ENCODE measurements around the gene LRRC7.
"Not testable (repeated sequence)": the region's sequence is repeated elsewhere in the genome, so short reads cannot be mapped to it uniquely, and the experiment has no call there.

Gene LRRC7

DNA sequence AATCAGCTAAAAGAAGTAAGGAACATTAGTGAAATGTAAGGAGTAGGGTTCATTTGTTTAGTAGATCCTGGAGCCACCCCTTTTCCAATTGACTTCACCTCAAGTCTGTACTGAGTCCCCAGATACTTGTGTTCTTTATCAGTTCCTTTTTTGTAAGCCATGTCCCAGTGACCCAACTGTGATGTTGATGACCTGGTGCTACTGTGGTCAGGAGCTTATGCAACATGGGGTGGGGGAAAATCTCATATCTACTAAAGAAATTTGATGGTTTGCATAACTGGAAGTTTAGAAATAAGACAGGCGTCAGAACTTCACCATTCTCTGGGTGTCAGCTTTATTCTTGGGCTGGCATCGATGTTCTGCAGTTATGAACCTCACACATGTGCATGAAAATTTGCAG is 120.5 kb downstream of the LRRC7 start:
- no peak for DNase-seq (ENCODE audit: low read depth, low spot score)
- H3K27ac ChIP-seq, result no peak overlapping the region

DNA sequence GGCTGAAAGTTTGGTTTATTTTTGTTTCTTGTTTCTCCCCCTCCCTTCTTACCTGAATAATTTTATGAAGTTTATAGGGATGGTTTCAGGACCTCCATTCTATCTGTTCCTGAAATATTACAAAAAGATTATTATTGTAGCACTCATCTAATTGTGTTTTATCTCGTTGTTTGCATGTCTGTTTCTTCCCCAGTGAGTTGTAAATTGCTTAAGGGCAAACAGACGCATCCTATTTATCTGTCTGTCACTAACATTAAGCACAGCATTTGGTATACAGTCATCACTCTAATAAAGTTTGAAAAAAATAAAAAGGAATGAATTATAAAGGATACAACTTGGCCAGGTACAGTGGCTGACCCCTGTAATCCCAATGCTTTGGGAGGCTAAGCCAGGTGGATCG is 123.5 kb downstream of the LRRC7 start:
- no peak for DNase-seq (ENCODE audit: low read depth, low spot score)
- H3K27ac ChIP-seq, result no peak overlapping the region

DNA sequence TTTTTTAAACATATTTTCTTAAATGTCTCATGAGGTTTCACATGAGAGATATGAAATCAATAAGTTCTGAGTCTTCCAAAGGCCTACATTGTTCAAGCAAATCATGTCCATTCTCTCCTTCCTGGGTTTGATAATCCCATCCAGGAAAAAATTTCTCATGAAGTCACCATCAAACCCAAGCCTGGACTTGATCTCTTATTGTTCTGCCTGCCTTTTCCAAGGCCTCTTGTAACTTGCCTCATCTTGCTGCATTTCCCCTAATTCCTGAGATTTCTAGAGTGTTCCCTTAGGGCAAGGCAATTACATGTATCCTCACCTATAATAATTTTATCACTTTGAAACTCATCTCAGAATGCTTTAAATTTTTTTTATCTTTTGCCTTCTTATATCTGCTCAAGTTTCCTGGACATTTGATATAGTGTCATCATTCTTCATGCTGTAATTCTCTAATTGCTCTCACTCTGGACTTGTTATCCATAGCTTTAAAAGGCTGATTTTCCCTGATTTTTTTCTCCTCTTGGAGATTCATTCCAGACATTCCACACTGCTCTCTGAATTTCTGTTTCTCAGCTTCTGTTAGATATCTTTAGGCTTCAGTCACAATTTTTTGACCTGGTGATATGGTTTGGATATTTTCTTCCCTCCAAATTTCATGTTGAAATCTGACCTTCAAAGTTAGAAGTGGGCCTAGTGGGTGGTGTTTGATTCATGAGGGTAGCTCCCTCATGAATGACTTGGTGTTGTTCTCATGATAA is 126.4 kb downstream of the LRRC7 start:
- H3K27ac ChIP-seq, result peak overlapping the region; percentile 30
- no peak for DNase-seq (ENCODE audit: low read depth, low spot score)

DNA sequence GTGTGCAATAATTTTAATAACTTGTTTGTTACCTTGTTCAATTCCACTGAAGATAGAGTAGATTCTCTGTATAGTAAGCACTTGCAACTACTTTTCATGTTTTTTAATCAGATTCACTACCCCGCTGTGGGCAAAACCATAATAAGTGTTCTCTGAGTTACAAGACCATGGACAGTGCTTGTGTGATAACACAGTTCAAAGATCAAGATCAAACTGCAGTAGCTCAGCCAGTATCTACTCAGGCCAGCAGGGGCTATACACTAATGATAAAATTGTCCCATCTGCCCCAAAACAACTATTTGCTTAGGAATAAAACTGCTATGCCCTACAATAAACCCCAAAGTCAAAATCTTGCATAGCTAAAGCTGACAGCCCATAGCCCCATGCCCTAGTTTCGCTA is 129.6 kb downstream of the LRRC7 start:
- DNase-seq (ENCODE audit: low read depth, low spot score), result no peak
- H3K27ac ChIP-seq, result no peak overlapping the region

DNA sequence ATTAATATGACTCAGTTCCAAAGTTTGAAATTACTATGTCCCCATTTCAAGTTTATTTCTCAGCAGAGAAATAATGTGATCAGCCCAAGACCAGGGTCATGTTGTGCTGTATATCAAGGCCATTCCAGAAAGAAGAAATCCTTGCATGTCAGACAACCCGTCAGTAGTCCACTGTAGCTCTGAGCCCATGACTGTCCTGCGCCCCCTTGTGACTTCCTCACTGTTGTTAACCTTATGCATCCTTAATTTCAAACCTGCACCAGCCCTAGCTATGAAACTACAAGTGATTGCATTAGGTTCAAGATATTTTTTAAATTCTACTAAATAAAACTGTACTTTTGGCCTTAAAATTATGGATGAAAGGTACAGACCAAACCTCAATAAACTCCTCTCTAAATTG is 133.0 kb downstream of the LRRC7 start:
- DNase-seq (ENCODE audit: low read depth, low spot score), result no peak
- H3K27ac ChIP-seq, result no peak overlapping the region

DNA sequence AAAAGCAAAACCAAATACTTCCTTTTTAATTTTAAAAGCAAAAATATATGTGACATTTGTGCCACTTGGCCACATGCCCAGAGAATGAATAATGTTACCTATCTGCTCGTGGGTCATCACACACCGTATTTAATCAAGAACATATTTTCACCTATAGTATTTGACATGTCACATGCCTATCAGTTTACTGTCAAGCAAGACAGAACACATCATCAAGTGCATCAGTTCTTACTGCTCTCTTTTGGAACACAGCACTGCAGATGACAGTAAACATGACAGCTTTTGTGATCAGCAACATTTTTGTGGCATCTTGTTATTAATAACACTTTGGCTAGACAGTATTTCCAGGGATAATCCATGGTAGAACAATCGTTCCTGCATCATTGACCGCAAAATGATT is 134.4 kb downstream of the LRRC7 start:
- no peak overlapping the region for H3K27ac ChIP-seq
- no peak for DNase-seq (ENCODE audit: low read depth, low spot score)

DNA sequence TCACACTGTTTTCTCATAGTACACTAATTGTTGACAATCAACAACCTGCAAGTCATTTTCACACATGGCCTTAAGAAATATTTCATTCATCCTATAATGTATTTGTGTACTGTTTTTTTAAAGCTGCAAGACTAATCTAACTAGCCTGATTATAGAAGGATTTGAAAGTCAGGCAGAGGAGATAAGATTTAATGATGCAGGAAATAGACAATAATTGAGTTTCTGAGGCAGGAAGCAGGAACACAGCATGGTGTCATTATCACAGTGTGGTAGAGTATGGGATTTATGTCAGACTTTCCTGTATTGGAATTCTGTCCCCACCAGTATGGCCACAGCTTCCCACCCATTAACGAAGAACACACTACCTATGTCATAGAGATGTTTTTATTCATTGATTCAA is 138.8 kb downstream of the LRRC7 start:
- H3K27ac ChIP-seq, result no peak overlapping the region

DNA sequence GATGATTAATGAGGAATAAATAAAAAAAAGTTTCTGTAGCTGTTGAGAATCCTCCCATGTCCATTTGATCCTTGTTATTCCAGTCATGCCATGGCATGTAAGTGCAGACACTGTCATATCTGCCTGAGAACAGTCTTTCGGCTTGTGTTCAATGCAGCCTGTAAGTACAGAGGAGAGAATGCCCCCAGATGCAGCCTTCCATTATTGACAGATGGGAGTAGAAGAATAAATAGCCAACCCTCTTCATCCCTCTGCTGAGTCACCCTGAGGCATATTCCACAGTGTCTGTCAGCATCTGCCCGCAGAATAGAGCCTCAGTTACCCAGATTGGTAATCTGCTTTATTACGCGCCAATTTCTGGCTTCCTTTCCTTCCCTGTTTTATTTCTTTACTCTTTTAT is 139.4 kb downstream of the LRRC7 start:
- no peak for DNase-seq (ENCODE audit: low read depth, low spot score)

More for the DNA sequence above, 138.8 kb downstream of the LRRC7 start:
- DNase-seq (ENCODE audit: low read depth, low spot score), result no peak

DNA sequence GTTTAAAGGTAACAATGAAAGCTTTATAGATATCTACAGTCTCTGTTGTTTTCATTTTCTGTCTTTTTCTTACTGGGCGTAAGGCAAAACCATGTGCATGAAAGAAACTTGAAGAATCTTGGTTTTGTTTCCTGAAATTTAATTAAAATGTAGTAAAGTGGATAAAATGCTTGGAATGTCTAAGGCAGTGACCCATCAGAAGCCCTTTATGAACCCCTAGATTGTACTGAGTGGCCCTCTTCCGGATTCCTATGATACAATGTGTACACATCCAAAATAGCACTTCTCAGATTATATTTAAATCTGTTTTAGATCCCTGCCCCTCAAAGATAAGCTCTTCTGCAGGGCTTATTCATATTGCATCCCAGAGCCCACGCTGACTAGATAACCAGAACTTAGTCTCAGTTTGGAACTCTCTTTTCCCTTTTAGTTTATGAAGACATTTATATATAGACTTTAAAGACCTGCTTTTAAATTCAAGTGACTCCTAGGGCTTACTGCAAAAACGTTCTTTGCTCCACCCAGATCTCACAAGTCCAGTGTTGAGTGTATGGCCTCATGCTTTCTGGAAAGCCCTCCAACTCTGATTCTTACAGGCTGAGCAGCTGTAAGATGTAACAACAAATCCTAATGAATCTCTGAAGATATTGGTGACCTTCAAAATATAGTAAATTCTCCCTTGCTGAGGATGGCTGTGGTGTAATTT is 142.9 kb downstream of the LRRC7 start:
- DNase-seq (ENCODE audit: low read depth, low spot score), result no peak
- H3K27ac ChIP-seq, result no peak overlapping the region

More for the DNA sequence above, 139.4 kb downstream of the LRRC7 start:
- no peak overlapping the region for H3K27ac ChIP-seq

DNA sequence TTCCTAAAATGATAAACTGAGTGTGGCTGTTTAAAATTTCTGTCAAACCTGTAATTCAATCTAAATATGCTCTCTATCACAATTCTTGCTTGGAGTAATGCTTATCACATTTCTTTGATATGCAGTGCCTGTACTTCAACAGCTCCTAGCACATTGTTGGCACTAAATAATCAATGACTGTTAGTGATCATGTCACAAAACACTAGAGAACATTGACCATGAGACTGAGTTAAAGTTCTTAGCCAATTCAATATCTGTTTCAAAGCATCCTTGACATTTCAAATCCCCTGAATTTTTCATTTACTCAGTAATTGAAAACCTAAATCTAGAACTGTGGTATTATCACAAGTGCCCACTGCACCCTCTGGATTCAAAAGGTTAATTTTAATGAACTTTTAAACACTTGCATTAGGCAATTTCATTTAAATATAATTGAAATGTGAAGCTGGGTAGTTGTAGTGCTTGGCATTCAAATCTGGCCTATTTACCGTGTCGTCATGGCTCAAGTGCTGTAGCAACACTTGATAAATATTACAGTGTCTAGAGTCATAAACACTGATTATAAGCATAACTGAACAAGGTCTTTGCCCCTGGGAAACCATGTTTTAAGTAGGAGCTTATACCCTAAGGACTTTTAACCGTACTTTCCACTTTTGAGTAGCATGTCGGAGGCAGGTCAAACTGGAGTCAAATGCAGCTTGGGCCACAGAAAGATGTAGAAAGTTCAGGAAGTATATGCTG is 143.6 kb downstream of the LRRC7 start:
- DNase-seq (ENCODE audit: low read depth, low spot score), result no peak
- H3K27ac ChIP-seq, result no peak overlapping the region

DNA sequence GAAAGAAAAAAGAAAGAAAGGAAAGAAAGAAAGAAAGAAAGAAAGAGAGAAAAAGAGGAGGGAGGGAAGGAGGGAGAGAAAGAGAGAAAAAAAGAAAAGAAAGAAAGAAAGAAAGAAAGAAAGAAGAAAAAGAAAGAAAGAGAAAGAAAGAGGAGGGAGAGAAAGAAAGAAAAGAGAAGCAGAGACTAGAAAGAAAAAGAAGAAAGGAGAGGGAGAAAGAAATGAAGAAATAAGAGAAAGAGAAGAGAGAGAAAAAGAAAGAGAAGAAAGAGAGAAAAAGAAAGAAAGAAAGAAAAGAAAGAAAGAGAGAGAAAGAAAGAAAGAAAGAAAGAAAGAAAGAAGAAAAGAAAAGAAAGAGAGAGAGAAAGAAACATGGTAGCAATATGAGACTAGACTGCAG is 150.1 kb downstream of the LRRC7 start:
- DNase-seq (ENCODE audit: low read depth, low spot score); H3K27ac ChIP-seq: not testable (repeated sequence)

DNA sequence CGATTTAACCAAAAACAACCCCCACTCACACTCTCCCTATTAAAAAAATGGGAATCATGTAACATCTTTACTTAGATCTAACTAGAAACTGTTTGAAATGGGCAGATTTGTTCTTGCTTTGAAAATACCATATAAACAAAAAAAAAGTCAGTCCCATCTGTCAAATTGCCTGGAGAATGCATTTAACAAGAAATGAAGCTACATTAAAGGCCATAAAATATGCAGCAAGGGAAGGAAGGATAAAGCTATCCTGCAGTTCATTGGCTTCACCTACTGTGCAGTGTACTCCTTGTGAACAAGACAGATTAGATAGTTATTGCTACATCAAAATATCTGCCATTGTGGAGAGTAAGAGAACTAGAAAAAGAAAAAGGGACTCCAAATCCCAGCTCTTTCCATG is 160.5 kb downstream of the LRRC7 start:
- no peak overlapping the region for H3K27ac ChIP-seq
- DNase-seq (ENCODE audit: low read depth, low spot score), result no peak

DNA sequence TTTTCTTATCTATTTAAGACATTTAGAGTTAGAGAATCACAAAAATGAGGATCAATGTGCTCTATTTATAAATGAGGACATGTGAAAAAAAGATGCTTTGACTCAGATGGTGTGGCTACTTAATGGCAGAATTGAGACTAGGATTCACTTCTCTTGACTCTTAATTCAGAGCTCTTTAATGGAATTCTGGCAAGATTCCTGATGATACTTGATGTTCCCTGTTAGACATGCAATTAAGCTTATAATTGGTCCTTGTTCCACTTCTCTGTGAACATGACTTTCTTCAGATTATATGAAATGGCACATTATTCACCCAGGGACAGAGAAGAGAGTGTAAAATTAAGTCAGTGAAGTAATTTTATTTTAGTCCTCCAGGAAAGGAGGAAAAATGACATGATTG is 165.3 kb downstream of the LRRC7 start:
- H3K27ac ChIP-seq, result no peak overlapping the region
- DNase-seq (ENCODE audit: low read depth, low spot score), result no peak

DNA sequence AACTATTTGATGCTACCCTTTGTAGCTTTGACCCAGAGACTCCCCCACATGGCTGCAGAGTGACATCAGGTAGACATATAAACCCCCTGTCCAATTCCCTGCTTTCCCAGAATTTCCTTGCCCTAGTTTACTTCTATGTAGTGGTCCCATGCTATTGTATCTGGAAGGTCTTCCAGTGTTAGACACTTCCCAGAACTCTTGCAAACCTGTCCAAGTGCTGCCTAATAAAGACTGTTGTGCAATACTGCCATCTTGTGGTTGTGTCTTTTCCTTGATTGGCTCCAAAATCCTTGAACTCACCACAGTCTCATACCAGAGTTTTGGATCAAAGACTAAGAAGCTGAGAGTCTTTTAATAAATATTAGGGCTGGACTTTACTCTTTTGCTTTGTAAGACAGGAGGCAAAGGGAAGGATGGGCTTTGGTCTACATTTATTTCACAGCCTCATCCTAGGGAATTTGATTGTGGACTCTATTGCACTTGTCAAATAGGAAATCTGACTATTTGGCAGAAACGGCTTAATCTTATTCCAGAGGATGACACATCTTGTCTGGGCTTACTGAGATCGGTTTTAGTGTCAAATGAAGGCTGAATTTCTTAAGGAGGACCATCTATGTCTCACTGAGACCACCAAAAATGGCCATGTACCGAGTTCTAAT is 169.9 kb downstream of the LRRC7 start:
- DNase-seq (ENCODE audit: low read depth, low spot score), result peak; percentile 16
- no peak overlapping the region for H3K27ac ChIP-seq

DNA sequence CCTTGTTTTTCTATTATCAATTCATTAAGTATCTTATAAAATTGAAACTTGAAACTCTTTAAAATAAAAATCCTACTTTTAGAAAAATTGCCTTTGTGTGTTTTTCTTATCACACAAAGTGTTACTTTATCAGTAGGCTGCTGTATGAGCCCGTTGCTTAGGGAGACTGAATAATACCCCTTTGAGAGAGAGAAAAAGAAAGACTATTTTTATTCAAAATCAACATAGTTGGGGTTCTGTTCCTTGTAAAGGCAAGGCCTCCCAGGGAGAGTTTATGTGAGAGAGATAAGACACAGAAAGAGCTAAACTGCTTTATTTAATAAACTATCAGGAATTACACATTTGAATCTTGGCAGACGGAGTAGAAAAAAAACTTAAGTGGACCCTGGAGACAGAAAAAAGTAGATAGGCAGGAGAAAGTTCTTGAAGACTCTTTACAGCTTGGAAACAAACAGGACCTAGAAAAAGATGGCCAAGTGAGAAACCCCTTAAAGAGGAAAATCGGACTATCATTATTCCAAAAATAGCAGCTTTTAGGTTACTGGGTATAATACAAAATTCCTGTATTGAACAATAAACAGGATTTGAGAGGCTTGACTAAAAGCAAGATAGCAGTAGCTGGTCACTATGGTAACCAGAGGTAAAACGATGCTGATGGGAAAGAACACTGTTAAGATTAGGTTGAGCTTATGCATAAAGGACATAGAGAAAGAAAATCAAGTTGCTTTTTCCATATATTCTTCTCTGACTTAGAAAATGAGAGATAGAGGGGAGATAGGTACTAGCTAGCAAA is 170.9 kb downstream of the LRRC7 start:
- H3K27ac ChIP-seq, result no peak overlapping the region
- no peak for DNase-seq (ENCODE audit: low read depth, low spot score)

DNA sequence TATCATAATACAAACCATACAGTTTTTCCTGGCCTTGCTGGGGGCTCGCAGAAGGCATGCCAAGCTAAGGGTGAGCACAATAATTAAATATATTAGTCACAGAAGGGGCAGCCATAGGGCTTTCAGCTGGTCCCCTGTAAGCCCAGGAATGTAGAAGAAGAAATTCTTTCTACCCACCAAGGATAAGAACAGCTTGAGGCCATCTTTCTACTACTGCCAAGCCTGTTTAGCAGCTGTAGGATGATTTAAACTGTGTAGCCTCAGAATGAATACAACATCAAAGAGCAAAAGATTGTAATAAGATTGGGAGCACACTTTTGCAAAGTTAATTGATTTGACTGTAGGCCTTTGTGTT is 171.5 kb downstream of the LRRC7 start:
- H3K27ac ChIP-seq, result no peak overlapping the region
- no peak for DNase-seq (ENCODE audit: low read depth, low spot score)

DNA sequence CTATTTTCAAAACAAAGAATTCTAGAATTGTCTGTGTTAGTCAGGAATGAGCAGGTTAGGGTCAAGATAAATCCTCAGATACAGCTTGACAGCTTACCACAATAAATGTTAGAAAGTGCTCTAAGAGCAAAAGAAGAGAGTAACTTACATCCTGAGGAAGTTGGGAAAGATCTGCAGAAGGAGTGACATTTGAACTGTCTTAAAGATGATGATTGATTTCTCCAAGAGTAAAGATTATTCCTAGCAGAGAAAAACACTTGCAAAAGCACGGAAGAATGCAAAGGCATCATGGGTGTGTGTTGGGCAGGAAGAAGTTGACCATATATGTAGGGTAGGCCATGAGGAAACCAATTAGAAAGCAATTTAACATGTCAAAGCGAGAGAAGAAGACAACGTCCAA is 175.4 kb downstream of the LRRC7 start:
- DNase-seq (ENCODE audit: low read depth, low spot score), result no peak

DNA sequence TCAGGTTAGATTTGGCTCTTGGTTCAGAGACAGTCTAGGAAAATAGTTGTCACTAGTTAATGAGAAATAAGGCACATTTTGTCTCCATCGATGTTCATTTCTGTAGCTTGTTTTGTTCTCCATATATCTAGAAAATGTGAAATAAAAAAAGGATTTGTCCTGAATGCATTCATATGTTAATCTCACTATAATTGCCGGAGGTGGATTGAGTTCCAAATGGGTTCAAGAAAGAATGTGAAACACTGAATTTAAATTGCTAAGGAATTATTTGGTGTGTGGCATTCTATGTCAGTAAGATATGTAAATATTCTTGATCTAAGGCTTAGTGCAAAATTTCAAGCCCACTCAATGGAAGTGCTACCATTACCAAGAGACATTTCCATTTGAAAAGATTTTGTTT is 176.7 kb downstream of the LRRC7 start:
- H3K27ac ChIP-seq, result no peak overlapping the region
- DNase-seq (ENCODE audit: low read depth, low spot score), result no peak

More for the DNA sequence above, 175.4 kb downstream of the LRRC7 start:
- no peak overlapping the region for H3K27ac ChIP-seq

DNA sequence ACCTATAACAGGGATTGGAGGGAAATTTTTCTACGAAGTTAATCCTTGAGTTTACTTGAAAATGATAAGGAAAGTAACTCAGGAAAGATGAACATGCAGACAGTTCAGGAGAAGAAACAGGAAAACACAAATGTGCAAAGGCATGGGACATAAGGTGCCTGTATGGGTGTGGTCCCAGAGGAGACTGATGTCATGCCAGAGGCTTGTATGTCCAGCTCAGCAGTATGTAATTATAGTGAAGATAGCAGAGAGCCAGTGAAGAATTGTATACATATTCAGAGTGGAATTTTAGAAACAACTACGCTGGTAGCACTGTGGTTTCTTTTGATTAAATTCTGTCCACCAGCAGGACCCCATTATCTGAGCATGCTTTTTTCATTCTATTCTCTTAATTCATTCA is 179.5 kb downstream of the LRRC7 start:
- no peak for DNase-seq (ENCODE audit: low read depth, low spot score)
- H3K27ac ChIP-seq, result no peak overlapping the region

DNA sequence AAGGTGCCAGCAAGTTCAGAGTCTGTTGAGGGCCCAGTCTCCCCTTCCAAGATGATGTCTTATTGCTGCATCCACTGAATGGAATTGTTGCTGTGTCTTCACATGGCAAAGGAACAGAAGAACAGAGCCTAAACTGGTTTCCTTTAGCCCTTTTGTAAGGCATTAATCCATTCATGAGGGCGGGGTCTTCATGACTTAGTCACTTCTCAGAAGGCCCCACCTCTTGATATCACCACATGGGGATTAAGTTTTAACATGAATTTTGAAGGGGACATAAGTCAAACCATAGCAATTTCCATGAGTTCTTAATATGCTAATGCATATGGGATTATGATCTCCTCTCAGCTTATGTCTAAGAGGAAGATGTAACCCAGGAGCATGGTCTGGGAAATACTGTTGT is 182.9 kb downstream of the LRRC7 start:
- no peak for DNase-seq (ENCODE audit: low read depth, low spot score)
- no peak overlapping the region for H3K27ac ChIP-seq
